ENCODE measurements around the gene ESYT1.

GRCh38 chr12:56079723-56080555 is 48.1 kb upstream of the ESYT1 start, which contains the start of gene ERBB3:
- peak in 1 of 3 experiments; percentile 10 for TF ChIP-seq CTCF (IDR thresholded peaks at IDR 0.05)
- no peak for TF ChIP-seq POLR2A (IDR thresholded peaks at IDR 0.05; ENCODE audit: low read depth)
- peak; percentile 9 to 67 for TF ChIP-seq POLR2AphosphoS5 (IDR thresholded peaks at IDR 0.05)
- TF ChIP-seq EP300 (IDR thresholded peaks at IDR 0.05) = no peak
